ENCODE results near the gene OR52A5.
"Not testable (repeated sequence)": the region's sequence is repeated elsewhere in the genome, so short reads cannot be mapped to it uniquely, and the experiment has no call there.

The OR52A5 gene

DNA sequence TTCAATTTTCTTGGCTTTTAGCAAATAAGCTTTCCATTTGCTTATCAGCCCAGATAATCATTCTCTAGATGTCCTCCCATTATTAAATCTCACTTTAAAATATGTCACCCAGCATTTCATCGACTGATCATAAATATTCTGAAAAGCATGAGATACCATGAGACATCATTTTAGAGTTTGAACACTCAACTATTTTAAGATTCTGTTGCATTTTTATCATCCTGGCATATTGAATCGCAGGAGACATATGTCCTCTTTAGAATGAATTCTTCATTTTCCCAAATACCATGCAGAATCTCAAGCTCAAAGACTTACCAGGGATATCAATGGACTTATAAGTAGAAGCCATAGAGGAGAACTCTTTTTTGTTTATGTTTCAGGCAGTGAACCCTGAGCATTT, at the start of gene OR52A5:
Gene OR52A5, minus strand, starts transcription at position 361 of the 400 bp plus-strand sequence. CDS start 5,714 bp downstream, outside the sequence.
- DNase-seq: no peak

DNA sequence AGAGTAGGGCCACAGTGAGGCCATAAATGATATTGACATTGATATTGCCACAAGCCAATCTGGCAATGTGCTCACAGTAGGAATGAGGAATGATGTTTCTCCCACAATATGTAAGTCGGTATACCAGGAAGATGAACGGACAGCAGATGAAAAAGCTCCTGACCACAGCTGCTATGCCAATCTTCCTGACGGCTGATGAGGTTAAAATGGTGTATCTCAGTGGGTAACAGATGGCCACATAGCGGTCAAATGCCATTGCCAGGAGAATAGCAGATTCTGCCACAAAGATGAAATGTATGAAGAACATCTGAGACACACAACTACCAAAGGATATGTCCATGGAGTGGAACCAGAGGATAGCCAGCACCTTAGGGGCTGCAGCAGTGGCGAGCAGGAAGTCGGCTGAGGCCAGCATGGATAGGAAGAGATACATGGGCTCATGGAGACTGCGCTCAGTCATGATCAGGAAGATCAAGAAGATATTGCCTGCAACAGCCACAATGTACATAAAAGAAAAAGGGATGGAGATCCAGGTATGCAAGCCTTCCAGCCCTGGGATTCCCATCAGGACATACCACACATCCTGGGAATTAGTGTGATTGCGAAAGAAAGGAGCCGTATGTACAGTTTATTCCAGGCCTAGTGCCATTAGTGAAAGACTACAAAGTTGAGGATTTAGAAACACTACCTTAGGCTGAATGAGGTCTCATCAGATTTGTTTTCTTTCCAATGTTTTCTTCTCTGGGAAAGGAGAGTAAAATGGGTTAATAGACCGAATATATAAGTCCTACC, 40.1 kb upstream of the OR52A5 start:
- no peak for DNase-seq

DNA sequence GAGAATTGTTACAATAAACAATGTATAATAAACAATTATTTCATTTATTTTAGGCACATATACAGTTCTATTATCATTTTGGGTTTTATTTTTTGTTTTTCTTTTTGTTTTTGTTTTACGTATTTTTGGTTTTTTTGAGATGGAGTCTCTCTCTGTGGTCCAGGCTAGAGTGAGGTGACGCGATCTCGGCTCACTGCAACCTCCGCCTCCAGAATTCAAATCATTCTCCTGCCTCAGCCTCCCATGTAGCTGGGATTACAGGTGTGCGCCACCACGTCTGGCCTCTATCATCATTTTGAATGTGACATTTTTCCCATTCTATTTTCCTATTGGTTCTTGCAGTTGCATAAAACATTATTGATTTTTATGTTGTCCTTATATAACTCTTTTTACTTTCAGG, 36.8 kb upstream of the OR52A5 start:
- DNase-seq: no peak

DNA sequence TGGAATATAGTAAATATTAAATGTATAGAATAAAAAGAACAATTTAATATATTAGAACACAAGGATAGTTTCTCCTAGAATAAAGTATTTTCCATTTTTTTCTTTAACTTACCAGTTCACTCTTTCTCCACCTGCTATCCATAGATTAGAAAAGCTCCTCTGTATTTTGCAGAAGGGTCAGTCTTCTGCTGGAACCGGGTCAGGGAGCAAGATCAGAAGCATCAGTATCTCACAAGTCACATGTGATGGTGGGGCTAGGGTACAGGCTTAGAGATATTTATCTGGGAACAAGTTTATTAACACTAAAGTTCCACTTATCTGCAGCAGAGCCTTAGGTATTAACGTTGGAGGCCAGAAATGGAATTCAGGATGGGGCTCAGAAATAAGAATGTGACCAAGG, 33.7 kb upstream of the OR52A5 start:
- DNase-seq: no peak

DNA sequence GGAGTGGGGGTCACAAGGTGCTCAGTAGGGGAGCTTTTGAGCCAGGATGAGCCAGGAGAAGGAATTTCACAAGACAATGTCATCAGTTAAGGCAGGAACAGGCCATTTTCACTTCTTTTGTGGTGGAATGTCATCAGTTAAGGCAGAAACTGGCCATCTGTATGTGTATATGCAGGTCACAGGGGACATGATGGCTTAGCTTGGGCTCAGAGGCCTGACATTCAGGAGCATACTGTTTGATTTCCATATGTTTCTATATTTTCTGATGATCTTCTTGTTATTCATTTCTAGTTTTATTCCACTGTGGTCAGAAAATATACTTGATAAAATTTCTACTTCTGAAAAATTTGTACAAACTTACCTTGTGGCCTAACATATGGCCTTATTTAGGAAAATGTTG, 27.7 kb upstream of the OR52A5 start:
- not testable (repeated sequence) for DNase-seq

DNA sequence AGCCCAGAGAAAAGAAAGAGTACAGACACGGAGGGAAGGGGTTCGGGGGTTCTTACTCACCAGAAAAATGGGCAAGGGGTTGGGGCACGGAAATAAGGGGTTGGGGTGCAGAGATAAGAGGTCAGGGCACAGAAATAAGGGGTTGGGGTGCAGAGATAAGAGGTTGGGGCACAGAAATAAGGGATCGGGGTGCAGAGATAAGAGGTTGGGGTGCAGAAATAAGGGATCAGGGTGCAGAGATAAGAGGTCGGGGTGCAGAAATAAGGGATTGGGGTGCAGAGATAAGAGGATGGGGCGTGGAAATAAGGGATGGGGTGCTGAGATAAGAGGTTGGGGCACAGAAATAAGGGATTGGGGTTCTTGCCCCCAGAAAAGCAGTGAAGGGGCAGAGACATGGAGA, 26.7 kb upstream of the OR52A5 start:
- not testable (repeated sequence) for DNase-seq

DNA sequence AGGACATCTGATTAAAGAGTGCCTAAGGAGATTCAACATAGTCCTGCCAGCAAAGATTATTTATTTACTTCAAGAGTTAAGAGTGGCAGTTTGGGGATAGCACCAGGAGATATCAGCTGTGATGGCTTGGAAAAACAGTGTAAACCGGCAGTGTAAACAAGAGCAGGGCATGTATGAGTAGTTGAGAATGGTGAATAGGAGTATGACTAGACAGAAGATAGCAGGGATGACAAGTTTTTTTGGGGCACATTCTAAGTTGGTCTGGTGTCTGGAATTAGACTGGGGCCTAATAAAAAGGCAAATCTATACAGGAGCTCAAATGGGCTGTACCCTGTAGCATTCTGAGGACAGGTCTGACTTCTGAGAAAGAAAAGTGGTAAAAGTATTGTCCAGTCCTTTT, 22.9 kb upstream of the OR52A5 start:
- DNase-seq: not testable (repeated sequence)

DNA sequence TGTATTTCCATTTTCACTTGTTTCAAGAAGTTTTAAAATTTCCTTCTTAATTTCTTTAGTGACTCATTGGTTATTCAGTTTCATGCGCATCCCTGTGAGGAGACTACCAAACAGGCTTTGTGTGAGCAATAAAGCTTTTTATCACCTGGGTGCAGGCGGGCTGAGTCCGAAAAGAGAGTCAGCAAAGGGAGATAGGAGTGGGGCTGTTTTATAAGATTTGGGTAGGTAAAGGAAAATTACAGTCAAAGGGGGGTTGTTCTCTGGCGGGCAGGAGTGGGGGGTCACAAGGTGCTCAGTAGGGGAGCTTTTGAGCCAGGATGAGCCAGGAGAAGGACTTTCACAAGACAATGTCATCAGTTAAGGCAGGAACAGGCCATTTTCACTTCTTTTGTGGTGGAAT, 22.1 kb upstream of the OR52A5 start:
- not testable (repeated sequence) for DNase-seq

GRCh38 chr11:5159806-5160205, 21.6 kb upstream of the OR52A5 start:
- no peak for DNase-seq

DNA sequence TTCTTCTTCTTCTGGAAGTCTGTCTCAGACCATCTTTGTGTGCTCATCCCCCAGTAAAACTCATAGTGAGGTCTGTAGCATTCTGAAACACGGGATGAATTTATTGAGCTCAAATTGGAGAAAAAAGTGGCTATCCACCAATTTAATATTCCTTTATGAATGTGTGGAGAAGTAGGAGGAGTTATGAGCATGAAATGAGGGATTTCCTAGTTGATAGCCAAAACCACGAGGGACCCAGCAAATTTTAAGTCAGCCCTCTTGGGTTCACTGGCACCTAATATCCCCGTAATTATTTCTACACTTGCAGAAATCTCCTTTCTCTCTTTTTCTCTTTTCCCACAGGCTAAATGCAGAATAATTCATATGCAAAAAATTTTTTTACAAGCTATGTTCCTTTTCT, 16.5 kb upstream of the OR52A5 start, which contains the start of gene OR52A1:
Gene OR52A1, minus strand, starts transcription at position 101 of the 400 bp plus-strand sequence. CDS start 2,388 bp downstream, outside the sequence.
- DNase-seq: no peak

DNA sequence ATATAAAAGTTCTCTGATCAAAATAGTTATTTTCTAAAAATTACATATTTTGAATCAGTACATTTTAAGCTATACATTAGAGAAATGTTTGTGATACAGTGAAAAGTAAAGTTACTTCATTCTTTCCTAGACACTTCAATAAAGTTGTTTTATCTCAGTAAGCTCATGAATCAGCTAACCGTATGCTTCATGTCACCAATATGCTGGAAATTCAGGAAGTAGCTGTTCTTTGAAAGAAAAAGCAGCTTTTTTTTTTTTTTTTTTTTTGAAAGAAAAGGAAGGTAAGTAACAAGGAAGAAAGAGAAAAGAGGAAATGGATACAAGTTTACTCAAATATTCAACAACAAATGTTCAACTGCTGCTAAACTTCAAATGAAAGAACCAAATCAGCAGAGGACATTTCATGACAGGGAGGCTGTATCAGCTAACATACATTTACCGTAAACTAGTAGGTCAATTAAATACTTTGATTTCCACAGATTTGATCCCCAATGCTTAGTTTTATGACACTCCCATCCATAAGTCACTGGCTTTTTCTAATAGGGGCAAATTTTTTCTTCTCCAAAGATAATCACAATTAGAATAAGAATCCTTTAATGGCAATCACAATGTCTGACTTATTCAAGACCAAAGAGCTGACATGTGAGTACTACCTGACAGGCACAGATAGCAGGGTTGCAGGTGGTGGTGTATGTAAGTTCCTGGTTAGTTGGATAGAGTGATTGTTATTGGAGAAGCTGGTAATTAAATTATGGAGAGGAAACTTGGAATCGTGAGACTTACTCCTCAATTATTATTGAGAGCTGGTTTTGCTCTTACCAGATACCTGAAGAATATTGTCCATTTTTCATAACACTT, 15.6 kb upstream of the OR52A5 start:
- no peak for DNase-seq

DNA sequence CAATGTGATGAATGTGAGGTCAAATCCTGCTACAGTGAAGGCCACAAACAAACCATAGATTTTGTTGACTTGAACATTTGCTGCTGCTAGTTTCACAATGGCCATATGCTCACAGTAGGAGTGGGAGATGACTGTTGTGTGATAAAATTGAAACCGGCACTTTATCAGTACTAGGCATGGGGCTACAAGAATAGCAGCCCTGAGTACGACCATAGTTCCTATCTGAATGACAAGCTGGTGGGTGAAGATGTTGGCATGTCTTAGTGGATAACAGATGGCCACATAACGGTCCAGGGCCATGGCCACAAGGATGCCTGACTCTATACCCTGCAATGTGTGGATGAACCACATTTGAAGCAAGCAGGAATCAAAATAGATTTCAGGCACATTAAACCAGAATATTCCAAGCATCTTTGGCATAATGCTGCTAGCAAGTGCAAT, 13.6 kb upstream of the OR52A5 start:
- no peak for DNase-seq

DNA sequence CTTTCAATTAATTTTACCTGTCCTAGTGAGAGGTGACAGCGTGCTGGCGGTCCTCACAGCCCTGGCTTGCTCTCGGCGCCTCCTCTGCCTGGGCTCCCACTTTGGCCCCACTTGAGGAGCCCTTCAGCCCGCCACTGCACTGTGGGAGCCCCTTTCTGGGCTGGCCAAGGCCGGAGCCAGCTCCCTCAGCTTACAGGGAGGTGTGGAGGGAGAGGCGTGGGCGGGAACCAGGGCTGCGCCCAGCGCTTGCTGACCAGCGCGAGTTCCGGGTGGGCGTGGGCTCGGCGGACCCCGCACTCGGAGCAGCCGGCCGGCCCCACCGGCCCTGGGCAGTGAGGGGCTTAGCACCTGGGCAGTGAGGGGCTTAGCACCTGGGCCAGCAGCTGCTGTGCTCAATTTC, 6.0 kb upstream of the OR52A5 start:
- DNase-seq: not testable (repeated sequence)

- no peak for DNase-seq
Measured at GRCh38 chr11:5137014-5137413, 1.1 kb downstream of the OR52A5 start.

GRCh38 chr11:5136261-5136660, 1.9 kb downstream of the OR52A5 start:
- DNase-seq: no peak

GRCh38 chr11:5131584-5132335, 6.4 kb downstream of the OR52A5 start:
- DNase-seq: no peak

GRCh38 chr11:5129457-5129877, 8.7 kb downstream of the OR52A5 start:
- DNase-seq: no peak

GRCh38 chr11:5124891-5125620, 13.1 kb downstream of the OR52A5 start:
- no peak for DNase-seq

DNA sequence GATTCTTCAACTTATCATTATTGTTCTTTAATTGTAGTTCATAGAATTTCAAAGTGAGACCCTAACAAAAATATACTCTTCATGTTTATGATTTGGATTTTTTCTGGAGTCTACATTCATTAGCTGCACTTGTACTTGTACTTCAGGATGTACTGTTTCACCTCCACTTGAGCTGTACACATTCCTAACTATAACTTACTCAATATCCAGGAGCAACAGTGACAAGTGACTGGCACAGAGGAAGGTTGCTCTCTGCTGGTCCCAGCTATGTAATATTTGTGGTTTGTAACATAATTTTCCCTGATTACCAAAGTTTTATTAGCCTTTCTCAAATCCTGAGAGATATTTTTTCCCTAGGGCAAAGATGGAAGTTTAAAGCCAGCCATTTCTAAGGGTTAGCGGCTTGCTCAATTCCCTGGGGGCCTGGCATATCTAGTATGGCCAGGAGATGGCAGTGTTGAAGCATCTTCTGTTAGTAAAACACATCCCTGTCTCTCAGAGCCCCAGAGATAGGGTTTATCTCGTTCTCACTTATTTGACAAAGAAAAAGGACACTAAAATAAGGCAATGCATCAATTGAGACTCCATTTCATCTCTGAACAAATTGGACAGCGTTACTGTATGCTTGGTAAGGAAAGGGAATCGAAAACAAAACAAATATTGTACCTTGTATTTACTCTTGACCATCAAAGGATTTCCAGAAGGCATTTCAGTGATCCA, 14.2 kb downstream of the OR52A5 start:
- DNase-seq: peak in 1 of 4 experiments; percentile 7

DNA sequence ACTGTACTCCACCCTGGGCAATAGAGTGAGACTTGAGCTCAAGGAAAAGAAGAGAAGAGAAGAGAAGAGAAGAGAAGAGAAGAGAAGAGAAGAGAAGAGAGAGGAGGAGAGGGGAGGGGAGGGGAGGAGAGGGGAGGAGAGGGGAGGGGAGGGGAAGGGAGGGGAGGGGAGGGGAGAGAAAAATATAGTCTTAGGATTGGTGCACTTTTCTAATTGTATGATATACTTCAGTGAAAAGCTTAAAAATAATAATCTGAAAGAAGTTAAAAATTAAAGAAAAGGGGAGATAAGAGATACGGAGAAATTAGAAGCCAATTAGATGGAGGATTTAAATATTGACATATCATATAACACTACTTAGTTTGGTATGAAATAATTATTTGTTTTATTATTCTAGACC, 19.3 kb downstream of the OR52A5 start:
- DNase-seq: no peak

- no peak for DNase-seq
Measured at GRCh38 chr11:5117588-5117987, 20.6 kb downstream of the OR52A5 start.

- DNase-seq: no peak
Measured at GRCh38 chr11:5115339-5115738, 22.8 kb downstream of the OR52A5 start.

Data from activated naive CD4-positive, alpha-beta T cell (primary cell).